NCI-H2029 (cell line): ENCODE measurements around the gene DAZAP1.

Experiments used
- DNase-seq: peaks from one replicate; lab custom pipeline; 2025; lab: John Stamatoyannopoulos, UW

DAZAP1 gene

DNA sequence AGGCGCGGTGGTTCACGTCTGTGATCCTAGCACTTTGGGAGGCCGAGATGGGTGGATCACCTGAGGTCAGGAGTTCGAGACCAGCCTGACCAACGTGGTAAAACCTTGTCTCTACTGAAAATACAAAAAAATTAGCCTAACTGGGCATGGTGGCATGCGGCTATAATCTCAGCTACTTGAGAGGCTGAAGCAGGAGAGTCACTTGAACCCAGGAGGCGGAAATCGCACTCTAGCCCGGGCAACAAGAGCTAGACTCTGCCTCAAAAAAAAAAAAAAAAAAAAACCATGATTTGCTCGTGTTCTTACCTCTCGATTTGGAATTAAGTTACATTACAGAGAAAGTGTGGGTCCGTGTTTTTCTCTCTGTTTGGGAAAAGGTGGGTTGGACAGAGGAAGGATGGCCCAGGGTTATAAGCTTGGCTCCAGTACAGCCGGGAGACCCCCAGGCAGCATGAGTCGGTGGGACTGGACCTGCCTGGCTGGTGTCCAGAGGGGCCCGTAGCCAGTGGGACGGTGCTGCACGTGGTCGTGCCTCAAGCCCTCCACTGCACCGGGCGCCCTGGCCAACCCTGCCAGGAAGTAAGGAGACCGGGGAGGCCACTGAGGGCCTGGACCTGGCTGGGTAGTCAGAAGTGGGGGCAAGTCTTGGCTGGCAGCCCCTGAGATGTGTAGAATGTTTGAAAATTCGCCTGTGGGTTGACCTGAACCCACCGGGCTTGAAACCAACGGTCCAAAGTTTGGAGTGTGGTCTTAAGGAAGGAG lies 34.5 kb downstream of the DAZAP1 start:
- DNase-seq: no peak

DNA sequence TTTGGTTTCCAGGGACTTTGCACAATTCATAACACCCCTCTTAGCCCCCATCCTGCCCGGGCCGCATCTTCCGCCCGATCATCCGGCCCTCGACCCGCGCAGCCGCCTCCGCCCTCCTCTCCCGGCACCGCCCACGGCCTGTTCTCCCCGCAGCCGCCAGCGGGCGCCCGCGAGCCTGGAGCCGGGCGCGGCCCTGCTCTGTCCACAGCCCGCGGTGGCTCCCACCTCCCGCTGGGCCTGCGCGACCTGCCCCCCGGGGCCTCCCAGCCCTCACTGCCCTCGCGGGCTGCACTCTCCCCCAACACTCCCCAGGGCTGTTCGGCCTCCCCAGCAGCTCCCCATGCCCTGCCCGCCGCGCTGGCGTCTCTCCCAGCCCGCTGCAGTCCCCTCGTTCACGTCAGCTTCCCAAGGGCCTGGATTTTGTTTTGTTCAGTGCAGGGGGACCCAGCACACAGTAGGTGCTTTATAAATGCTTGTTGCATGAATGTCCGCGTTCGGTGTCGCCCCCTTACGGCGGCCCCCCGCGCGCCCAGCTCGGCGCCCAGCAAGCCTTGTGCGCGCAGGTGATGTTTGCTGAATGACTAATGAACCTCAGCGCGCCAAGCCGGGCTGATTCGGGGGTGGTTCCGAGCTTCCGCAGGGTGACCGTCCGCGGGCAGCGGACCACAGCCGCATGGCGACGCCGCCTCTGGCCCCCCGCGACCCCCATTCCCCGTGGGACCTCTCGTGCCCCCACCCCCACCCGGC lies 38.0 kb downstream of the DAZAP1 start:
- DNase-seq: peak; percentile 22

DNA sequence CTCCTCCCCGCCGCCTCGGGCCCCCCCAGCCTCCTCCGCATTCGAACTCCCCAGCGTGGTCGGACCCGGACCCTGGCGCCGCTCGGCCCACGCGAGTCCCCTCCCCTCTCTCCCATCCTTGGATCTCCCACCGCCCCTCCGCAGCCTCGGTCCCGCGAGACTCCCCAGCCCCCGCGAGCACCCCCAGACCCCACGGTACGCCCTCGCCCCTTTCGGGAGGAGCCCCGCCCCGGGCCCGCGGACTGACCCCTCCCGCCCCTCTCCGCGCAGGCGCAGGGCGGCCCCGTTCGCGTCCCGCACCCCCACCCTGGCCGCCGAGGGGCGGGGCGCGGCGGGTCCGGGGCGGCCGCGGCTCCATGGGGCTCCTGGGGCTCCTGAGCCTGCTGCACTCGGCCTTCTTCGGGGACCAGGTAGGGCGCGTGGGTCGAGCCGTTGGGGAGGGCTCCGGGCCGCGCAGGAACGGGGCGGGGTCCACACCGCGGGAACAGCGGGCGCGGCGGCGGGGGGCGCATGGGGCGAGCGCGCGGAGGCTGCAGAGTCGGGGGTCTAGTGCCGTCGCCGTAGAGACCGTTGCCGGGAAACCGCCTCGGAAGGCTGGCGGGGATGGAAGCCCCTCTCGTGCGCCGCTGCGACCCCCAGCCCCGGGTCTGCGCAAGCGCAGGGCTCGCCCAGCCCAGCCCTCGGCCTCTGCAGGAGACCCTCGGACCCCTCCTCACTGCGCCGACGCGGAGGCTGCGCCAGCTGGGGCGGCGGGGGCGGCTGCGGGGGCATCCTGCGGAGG lies 38.7 kb downstream of the DAZAP1 start:
- no peak for DNase-seq

DNA sequence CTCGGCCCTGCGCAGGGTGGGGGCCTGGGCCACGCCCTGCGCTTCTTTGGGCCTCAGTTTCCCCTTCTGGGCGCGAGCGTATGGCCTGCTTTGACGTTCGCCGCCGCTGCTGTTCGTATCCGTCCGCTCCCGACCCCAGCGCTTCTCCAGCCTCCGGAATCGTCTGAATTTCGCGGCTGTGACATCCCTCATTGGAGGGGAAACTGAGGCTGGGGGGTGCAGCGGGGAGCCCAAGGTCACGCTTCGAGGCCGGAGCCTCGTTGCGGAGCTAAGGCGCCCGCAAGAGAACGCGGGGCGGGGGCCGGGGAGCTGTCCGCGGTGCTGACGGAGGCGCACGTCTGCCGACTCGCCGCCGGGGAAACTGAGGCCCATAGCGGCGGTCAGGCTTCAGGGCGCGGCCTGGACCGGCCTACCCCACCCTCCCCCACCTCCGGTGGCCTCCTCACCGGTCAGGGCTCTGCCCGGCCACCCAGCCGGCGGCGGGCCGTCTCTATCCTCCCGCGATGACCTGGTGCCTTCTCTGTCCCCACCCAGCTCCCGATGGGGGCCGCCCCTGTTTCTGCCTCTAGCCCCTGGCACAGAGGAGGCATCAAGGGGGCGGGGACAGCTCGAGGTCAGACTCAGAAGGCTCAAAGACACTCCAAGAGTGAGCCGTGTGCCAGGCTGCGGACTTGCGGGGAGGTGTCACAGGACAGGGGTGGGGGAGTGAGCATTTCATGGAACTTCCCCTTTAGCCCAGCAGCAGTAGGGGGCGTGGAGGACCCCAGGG lies 39.5 kb downstream of the DAZAP1 start:
- DNase-seq: no peak

DNA sequence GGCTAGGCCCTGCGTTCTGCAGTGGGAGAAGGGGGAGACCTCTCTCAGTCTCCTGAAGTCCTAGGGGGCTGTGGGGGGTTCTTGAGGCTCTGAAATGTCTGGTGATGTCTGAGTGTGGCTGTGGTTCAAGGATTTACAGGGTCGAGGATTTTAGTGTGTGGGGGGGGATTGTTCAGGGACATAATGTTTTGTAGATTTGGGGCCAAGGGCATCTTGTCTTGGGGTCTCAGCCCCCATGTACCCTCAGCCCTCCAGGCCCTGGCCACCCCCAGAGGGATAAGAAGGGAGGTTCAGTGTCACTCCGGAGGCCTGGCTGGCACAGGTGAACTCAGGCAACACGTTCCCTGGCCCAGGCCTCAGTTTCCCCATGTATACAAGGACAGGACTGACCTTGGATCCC lies 40.1 kb downstream of the DAZAP1 start:
- DNase-seq: no peak

DNA sequence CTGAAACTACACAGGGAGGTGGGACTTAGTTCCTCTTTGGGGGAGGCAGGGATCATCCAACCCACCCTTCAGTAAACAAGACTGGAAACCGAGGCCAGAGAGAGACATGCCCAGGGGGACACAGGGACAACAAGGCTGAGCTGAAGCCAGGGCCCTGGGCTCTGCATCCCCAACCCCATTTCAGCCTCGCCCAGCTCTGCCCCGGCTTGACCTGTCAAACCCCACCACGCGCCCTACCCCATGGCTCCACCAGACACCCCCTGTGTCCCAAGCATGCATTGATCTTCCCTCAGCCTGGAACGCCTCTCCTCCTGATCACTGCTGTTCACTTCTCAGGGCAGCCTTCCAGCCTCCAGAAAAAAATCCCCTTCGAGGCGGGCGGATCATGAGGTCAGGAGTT lies 40.6 kb downstream of the DAZAP1 start:
- no peak for DNase-seq

DNA sequence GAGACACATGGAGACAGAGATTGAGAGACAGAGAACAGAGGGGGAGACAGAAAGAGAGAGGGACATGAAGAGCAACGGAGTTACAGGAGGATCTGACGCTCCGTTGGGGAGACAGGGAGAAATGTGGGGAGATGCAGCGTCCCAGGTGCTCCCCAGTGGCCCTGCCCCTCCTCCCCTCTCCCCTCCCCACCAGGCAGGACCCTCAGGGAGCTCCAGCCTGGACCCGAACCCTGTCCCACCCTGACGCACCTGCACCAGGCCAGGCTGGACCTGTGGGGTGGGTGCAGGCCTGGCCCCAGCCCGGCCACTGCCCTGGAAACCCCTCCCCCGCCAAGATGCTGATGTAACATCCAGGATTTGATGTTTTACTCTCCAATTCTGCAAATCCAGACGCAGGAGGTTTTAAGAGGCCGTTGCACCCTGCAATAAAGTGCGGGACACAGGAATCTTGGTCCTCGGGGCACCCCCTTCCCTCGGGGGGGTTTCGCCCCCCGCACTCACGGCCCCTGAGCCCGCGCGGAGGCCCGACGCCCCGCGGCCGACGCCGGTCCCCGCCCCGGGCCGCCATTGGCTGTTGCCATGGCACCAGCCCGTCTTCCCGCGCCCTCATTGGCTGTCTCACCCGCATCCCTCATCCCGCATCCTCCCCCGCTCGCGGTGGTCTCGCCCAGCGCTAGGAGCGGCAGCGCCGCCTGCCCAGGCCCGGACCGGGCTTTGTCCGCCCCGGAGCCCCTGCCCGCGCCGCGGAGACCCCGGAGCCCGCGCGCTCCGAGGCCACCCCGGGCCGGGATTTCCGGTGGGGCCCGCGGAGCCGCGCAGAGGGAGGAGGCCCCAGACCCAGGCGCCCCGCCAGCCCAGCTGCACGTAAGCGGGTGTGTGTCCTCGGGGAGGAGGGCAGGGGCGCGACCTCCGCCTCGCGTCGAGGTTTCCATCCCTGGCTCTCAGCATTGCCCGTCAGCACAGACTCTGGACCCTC lies 42.4 kb downstream of the DAZAP1 start, which contains the start of gene APC2:
Gene APC2, plus strand, starts transcription at position 655 of the 976 bp plus-strand sequence. CDS start 2,881 bp downstream, outside the sequence.
- DNase-seq: no peak

DNA sequence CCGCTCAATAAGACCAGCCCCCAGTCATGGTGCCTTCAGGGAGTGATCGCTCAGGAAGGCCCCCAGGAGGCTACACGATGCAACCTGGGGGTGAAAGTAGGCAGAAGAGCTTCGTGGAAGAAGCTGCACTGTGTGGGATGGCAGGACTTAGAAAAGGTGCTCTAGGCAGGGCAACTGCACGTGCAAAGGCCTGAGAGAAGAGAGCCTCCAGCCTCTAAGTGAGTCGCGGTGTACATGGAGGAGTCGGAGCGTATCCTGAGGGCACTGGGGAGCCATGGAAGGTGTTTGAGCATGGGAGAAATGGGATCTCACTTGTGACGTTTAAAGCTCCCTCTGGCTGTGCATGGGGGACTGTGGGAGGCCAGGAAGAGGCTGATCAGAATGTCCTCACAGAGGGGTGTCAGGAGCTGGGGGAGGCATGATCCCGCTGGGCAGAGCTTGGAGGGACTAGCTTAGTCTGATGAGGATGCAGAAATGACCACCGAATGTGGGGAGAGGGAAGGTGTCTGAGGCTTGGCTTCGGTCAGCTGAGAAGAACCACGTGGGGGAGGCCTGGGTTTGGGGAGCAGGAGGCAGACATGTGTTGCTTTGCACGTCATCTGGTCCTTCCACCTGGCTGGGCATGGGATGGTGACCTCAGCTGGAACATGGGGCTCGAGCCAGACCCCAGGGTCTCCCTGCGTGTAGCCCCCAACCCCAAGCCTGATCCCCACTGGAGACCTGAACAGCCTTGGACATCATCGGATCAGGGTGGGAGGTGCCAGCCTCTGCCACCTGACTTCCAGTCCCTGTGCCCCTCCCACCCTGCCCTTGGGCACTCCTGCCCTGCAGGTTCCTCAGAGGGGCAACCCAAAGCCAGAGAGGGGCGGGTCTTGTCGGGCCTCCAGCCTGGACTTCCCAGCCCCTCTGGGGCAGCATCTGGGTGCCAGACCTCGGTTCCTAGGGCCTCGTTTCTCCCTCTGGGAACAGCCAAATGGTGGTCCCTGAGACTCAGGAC lies 43.6 kb downstream of the DAZAP1 start:
- no peak for DNase-seq

DNA sequence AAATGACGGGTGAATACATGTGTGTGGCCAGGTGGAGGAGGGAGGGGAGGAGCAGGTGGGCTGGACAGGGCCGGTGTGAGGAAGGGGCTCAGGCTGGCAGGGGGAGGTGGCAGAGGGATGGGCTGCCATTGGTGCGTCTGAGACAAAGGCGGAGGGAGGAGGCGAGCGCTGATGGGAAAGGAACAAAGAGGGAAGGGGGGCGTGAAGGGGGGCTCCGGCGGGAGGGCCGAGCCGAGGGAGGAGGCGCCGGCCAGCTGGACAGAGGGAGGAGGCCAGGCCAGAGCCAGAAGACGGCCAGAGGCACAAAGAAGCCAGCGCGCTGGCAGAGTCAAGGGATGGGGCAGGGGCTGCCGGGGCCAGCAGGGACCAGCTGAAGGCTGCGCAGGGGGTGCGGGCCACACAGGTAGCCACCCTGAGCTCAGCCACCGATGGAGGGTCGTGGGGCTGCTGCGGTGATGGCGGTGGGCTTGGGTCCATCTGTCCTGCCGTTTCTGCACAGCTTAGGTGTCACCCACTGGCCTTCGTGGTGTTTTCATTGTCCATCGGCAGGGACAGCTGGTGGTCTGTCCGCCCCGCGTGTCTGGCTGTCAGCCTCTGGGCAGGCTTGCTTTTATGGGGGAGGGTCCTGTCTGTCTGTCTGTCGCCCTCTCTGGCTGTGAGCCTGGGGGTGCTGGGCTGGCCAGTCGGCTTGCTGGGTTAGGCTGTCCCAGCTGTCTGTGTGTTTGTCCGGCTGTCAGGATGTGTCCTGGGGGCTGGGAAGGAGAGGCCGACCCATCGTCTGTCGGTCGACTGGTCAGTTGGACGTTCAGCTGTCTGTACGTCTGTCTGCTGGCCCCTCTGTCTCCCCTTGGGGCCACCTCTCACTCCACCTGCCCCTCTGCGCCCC lies 44.8 kb downstream of the DAZAP1 start:
- no peak for DNase-seq

DNA sequence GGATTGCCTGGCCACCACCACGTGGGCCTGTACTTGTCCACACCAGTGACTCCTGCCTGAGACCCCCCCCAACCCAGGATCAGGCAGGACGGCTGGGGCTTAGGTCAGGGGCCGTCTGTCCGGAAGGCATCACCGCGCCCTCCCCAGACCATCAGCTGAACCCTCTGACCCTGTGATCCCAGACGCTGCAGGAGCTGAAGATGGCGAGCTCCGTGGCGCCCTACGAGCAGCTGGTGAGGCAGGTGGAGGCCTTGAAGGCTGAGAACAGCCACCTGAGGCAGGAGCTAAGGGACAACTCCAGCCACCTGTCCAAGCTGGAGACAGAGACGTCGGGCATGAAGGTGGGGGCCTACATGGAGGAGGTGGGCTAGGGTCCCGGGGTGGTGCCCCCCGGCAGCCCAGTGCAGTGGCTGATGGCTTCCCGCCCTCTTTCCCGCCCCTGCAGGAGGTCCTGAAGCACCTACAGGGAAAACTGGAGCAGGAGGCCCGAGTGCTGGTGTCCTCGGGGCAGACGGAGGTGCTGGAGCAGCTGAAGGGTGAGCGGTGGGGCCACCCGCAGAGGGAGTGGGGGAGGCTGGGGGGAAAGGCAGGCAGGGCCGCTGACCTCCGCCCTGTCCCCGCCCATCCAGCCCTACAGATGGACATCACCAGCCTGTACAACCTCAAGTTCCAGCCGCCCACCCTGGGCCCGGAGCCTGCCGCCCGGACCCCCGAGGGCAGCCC lies 45.6 kb downstream of the DAZAP1 start:
- no peak for DNase-seq

DNA sequence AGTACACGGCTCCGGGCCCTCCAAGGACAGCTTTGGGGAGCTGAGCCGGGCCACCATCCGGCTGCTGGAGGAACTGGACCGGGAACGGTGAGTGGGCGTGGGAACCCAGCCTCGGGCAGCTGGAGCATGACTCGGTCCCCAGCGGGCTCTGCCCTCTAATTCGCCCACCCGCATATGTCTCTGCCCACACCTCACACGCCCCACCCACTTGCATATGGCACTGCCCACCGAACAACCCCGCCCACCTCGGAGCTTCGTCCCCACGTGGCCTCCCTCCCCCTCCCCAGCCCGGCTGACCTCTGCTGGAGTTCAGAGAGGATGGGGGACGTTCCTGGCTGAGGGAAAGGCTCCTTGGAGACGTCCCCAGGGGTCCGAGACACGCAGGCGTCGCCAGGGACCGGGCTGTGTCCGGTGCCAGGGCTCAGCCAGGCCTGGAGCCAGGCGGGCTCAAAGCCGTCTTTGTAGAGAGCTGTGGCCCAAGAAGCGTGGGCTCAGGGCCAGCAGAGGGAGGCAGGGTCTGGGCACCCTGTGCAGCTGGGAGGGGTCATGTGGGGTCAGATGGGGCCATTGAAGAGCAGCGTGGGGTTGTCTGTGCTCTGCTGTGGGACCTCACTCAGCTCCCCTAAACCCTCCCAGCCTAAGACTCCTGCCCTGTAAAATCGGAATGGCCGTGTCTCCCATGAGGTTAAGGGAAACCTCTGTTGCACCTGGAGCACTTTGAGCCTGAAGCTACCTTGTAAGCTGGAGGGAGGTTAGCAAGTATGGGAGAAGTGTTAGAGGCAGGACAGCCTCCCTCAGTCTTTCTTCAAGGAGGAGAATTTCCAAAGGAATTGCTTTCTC lies 46.4 kb downstream of the DAZAP1 start:
- peak; percentile 47 for DNase-seq

DNA sequence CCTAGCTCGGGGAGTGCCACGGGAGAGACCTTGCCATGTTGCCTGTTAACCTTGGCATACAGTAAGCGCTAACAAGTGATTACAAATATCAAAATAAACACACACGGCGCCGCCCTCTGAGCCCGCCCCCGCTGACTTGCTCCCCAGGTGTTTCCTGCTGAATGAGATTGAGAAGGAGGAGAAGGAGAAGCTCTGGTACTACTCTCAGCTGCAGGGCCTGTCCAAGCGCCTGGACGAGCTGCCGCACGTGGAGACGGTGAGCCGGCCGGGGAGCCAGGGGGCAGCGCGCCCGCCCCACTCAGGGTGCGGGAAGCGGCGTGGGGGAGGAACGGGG lies 47.6 kb downstream of the DAZAP1 start:
- peak; percentile 54 for DNase-seq

DNA sequence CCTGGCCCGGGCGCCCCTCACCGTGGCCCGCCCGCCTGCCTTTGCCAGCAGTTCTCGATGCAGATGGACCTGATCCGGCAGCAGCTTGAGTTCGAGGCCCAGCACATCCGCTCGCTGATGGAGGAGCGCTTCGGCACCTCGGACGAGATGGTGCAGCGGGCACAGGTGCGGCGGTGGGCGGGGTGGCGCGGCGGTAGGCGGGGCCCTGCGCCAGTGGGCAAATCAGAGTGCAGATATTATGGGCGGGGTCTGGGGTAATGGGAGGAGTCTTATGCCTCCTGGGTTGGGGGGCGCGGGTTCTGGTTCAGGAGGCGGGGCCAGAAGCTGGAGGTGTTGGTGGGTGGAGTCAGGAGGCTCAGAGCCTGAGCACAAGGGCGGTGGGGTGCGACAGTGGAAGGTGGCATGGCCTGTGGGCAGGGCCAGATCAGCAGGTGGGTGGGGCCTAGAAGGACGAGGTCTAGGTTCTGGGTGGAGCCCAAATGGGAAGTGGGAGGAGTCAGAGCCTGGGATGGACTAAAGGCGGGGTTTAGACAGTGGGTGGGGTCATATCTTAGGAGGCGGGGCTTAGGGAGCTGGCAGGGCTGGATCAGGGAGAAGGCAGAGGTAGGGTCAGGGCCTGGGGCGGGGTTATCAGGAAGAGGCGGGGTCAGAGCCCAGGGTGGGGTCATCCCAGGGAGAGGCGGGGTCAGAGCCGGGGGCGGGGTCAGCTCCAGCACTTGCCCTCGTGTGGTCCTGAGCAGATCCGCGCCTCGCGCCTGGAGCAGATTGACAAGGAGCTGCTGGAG lies 48.1 kb downstream of the DAZAP1 start:
- DNase-seq: peak; percentile 96

DNA sequence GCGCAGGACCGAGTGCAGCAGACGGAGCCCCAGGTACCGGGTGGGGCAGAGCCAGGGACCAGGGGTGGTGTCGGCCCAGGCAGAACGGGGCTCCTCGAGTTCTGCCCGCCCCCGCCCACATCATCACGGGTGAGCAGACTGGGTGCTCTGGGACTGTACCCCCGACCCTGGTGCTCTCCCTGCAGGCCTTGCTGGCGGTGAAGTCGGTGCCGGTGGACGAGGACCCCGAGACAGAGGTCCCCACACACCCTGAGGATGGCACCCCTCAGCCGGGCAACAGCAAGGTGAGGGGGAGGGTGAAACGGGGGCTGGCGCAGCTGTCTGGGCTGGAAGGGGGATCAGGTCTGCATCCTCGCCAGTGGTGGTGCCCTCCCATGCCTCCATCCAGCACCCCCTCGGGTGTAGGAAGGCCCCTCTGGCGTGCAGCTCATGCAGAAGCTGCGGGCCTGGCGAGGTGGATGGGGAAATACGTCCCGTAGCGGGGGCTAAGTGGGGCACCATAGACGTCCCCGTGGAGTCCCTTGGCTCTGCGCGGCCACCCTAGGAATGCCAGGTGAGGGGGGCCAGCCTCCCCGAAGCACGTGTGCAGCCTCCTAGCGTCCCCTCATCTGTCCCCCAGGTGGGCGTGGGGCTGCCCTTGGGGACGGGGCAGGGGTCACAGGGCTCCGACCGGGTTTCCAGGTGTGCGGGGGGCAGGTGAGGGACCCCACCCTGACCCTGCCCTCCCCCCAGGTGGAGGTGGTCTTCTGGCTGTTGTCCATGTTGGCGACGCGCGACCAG lies 48.9 kb downstream of the DAZAP1 start:
- no peak for DNase-seq

DNA sequence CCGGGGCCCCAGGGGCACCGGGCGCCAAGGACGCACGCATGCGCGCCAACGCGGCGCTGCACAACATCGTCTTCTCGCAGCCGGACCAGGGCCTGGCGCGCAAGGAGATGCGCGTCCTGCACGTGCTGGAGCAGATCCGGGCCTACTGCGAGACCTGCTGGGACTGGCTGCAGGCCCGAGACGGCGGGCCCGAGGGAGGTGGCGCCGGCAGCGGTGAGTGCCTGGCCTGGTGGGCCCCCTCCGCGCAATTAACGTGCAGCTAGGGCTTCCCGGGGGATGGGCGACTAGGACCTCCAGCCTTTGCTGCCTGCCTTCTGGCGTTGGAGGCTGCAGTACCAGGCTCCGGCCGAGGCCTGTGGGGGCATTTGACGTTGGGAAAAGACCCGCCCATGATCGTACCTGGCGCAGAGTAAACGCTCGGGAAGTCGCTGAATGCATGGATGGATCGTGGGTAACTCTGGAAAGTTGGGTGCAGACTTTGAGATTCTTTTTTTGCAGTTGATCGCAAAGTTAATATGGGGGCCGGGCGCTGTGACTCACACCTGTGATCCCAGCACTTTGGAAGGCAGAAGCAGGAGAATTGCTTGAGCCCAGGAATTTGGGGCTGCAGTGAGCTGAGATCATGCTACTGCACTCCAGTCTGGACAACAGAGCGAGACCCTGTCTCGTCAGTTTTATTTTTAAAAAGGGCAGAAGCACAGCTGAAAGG lies 49.8 kb downstream of the DAZAP1 start:
- DNase-seq: no peak
